ENCODE results near the gene NCLN.
"Not testable (repeated sequence)": the region's sequence is repeated elsewhere in the genome, so short reads cannot be mapped to it uniquely, and the experiment has no call there.

Gene NCLN

DNA sequence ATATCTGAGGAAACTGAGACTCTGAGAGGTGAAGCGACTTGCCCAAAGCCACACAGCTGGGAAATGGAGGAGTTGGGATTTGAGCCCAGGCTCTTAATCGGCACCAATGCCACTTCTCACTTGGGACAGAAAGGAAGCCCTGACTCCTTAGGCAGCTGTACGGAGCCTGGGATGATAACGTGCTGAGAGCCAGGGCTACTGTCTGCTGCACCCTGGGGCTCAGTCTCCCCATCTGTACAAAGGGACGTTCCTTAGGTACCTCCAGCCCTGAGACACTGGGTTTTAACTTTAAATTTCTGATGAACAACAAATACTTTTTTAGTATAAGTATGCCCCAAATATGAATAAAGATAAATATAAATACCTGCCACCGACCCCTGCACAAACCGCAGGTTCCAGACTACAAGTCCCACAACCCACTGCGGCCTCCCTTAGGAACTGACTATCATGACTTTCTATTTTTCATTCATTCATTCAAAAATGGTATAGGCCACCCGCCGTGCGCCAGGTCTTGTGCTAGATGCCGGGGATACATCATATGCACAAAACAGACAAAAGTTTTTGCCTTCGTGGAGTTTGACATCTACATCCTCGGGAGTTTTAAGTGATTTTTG lies 776 bp upstream of the NCLN start:
- peak; percentile 59 for DNase-seq

DNA sequence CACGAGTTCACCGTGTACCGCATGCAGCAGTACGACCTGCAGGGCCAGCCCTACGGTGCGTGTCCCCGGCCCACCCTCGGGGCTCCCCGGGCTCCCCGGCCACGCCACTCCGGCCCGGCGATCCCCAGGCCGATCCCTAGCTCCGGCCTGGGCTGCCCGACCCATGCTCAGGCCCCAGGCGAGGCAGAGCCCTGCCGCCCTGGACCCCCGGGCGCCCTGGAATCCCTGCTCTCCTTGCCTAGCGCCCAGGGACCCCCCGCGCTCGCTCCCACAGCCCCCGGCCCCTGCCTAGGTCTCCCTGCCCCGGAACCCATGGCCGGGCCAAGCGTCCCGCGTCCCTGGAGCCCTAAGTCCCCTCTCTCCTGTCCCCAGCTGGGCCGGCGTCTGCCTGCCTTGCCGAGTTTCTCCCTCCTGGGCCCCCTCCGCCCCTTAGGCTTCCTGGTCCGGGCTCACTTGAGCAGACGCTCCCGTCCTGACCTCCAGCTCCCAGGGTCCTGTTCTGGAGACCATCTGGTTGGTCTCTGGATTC lies 494 bp downstream of the NCLN start:
- DNase-seq, result no peak

DNA sequence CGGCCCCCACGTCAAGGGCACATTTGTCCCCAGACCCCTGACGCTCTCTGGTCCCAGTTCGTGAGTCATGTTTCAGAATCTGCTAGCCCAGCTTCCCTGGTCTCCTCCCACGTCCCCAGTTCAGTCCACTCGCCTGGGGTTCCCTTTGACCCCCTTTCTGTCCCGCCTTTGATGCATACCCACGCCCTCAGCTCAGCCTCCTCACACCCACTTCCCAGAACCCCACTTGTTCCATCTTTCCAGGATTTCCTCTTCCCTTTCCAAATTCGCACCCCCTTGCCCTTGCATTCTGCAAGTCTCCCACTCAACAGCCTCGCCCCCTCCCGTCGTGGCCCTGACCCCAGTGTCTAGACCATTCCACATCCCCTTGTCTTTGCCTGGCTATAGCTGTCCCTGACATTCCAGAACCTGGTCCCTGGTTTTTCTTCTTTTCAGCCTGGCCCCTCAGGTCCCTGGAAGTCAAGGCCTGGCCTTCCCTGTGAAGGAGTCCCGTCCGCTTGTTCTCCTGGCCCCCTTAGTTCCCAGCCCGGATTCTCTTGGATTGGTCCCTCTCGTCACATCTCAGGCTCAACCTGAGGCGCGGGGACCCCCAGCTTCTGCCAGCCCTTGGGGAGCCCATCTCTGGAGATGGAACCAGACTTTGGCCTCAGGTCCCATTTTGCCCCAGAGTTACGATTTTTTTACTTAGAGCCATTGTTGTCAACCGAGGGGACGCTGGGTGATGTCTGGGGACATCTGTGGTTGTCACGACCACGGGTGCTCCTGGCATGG lies 1.3 kb downstream of the NCLN start:
- no peak for DNase-seq

DNA sequence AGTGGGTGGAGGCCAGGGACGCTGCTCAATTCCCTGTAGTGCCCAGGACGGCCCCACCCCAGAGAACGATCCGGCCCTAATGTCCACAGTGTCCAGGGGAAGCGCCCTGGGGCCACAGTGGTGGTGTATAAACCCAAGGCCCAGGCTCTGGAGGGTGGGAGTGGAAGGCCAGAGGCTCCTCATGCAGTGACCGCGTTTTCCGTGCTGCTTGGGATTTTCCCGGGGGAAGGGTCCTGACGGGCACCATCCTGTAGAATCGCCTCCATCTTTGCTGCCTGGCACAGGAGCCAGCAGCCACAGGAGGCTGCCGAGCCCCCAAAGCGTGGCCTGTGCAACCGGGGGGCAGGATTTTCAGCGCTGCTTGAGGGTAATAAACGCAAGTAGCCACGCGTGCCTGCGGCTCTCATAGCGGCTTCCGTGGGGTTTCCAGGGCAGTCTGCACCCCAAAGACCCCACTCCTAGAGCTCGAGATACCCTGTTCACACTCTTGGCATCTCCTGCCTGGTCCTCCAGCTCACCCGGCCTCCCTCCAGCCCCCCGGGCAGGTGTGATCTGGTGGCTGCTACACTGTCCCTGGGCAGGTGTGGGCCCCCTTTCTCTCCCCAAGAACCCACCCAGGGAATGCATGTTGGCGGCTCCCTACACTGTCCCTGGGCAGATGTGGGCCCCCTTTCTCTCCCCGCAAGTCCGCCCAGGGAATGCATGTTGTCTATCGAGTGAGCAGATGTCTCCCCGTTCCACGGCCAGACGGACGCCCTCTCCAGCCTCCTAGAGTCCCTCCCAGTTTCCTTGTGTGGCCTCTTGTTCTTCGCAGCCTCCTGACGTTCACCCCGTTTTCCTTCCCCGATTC lies 2.2 kb downstream of the NCLN start:
- DNase-seq, result no peak

- no peak for DNase-seq
Measured at GRCh38 chr19:3188627-3189596, 3.2 kb downstream of the NCLN start.

- DNase-seq, result no peak
Measured at GRCh38 chr19:3189702-3190469, 4.2 kb downstream of the NCLN start.

GRCh38 chr19:3190470-3190770 lies 4.7 kb downstream of the NCLN start:
- no peak for DNase-seq

- DNase-seq, result no peak
Measured at GRCh38 chr19:3190921-3191805, 5.4 kb downstream of the NCLN start.

DNA sequence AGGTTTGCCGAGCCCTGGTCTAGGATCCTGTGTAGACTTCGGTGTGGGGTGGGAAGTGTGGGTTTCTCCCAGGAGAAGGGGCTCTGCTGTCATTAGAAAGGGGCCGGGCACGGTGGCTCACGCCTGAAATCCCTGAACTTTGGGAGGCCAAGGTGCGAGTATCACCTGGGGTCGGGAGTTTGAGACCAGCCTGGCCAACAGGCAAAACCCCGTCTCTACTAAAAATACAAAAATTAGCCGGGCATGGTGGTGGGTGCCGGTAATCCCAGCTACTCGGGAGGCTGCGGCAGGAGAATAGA lies 6.0 kb downstream of the NCLN start:
- not testable (repeated sequence) for DNase-seq

GRCh38 chr19:3192228-3192635 lies 6.5 kb downstream of the NCLN start:
- no peak for DNase-seq

DNA sequence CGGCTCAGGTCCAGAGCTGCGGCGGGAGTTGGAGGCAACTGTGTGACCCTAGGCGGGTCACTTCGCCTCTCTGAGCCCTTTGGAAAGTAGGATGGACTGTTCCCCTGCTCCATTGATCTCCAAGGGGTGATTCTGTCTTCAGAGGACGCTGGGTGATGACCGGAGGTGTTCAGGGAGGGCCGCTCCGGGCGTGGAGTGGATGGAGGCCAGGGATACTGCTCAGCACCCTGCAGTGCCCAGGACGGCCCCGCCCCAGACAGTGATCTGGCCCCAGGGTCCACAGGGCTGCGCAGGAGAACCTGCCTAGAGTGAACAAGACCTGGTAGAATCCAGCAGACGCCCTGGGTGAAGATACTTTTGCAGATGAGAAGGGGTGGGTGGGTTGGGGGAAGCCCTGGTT lies 7.0 kb downstream of the NCLN start:
- no peak for DNase-seq

GRCh38 chr19:3193256-3194105 lies 7.8 kb downstream of the NCLN start:
- DNase-seq, result no peak

DNA sequence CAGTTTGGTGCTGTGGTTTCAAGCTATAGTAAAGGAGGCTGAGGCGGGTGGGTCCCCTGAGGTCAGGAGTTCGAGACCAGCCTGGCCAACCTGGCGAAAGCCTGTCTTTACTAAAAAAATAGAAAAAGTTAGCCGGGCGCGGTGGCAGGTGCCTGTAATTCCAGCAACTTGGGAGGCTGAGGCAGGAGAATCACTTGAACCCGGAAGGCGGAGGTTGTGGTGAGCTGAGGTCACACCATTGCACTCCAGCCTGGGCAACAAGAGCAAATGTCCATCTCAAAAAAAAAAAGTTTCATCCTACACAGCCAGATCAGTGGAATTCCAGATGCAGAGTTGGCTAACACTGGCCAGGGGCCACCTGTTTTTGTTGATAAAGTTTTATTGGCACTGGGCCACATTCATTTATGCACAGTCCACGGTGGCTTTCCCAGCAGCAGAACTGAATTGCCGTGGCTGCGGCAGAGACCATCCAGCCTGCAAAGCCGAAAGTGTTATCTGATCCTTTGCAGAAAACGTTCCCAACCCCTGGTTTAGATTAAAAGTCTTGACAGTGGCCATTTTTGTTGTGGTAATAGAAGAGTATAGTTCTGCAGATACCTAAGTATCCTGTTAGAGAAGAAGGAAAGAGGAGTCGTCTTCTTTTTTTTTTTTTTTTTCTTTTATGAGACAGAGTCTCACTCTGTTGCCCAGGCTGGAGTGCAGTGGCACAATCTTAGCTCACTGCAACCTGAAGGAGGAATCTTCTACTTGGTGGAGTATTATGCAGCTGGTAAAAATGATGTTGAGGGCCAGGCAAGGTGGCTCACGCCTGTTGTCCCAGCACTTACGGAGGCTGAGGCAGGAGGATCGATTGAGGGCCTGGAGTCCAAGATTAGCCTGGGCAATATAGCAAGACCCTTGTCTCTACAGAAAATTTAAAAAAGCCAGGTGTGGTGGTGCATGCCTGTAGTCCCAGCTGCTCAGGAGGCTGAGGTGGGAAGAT lies 8.7 kb downstream of the NCLN start:
- DNase-seq, result no peak

GRCh38 chr19:3196064-3196932 lies 10.6 kb downstream of the NCLN start:
- no peak for DNase-seq

- no peak for DNase-seq
Measured at GRCh38 chr19:3196933-3197205, 11.1 kb downstream of the NCLN start.

DNA sequence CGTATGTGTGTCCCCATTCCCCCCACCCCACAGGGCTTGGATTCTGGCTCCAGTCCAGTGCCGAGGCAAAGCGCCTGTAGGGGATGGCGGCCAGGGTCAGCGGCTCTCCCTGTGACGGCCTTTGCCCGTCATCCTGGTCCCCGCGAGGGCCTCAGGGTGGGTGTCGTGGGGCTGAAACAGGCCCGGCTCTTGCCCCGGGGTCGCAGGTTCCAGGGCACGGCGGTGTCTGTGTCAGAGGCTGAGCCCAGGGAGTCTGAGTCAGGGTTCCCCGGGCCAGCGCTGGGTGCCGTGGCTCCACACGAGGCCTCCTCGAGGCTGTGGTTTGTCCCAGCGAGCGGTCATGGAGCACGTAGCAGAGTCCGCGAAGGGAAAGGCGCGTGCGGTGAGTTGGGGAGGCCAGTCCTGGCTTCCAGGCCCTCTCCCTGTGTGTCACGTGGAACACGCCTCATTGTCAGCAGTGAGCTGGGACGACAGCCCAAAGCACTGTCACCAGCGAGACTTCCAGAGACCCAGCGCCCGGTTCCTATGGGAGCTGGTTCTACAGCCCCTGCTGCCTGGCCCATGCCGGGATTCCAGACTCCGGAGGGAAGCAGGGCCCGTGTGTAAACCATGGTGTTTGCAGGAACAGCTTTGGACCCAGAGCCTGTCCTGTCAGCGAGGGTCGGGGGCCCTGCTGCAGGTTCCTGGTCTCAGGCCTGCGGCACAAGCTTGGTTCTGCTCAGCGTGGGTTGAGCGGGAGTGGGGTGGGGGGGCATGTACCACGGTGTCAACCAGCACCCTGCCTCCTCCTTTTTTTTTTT lies 13.4 kb downstream of the NCLN start:
- no peak for DNase-seq
